Measurements from ENCODE around the gene LETM1.

- peak; percentile 46 for TF ChIP-seq EZH2 (IDR thresholded peaks at IDR 0.05; ENCODE audit: low read depth, unreplicated experiment)
- TF ChIP-seq CTCF (conservative IDR thresholded peaks at IDR 0.05; ENCODE audit: low read depth in 2 of 2): no peak
- TF ChIP-seq CREB1 (CRISPR knock-in tag; IDR thresholded peaks at IDR 0.05; ENCODE audit: low read depth): no peak
- TF ChIP-seq POLR2AphosphoS5 (IDR thresholded peaks at IDR 0.05; ENCODE audit: low read depth): no peak; the same call in 1 of the 2 replicates
- TF ChIP-seq REST (IDR thresholded peaks at IDR 0.05; ENCODE audit: unreplicated experiment): no peak
- no peak for TF ChIP-seq EZH2phosphoT487 (IDR thresholded peaks at IDR 0.05; ENCODE audit: unreplicated experiment)
- no peak for TF ChIP-seq JUNB (IDR thresholded peaks at IDR 0.05; ENCODE audit: unreplicated experiment)
- TF ChIP-seq NANOG (IDR thresholded peaks at IDR 0.05; ENCODE audit: borderline replicate concordance): no peak
- no peak for TF ChIP-seq ETS1 (IDR thresholded peaks at IDR 0.05)
These were observed 63.0 kb downstream of the LETM1 start, which contains the start of gene FGFR3 for GRCh38 chr4:1792832-1793495.

All from GM23338 (cell line).